ENCODE results near the gene RIN3.

RIN3 gene

DNA sequence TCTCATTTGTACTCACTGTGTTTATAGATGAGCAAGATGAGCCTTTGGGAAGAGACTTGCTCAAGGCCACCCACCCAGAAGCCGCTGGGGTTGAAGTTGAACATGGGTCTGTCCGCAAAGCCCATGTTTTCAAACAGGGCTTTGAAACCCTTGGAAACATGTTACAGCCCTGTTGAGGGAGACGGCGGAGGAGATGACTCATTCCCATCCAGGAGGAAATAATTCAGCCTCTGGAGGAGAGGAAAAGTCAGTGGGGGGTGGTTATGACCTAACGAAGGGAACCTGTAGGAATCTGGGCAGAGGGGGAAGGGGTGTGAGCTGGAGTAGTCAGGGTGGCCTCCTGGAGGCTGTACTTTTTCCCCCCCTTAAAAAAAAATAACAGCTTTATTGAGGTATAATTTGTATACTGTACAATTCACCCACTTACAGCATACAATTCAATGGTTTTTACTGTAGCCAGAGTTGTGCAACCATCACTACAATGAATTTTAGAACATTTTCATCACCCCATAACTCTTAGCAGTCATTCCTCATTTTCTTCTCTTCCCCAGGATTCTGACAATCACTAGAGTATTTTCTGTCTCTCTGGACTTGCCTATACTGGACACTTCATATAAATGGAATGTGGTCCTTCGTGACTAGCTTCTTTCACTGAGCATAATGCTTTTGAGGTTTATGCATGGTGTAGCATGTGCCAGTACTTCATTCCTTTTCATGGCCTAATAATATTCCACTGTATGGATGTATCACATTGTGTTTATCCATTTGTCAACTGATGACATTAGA is 1.9 kb upstream of the RIN3 start:
- no peak for FAIRE-seq

DNA sequence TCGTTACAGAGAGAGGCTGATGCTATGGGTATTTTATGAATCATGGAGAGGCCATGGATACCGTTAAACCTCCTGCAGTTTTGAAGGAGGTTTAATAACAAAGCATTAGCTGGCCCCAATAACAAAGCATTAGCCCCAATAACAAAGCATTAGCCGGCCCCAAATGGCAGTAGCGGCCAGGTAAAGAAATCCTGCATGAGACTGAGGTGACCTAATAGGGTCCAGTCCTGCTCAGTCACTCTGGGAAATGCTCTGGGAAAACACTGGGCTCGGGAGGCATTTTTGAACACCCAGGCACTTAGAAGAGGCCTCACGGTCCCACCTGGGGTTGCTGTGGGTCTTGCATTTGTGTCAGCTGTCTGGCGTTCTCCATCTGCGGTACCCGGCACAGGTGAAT is 776 bp upstream of the RIN3 start:
- no peak for FAIRE-seq

DNA sequence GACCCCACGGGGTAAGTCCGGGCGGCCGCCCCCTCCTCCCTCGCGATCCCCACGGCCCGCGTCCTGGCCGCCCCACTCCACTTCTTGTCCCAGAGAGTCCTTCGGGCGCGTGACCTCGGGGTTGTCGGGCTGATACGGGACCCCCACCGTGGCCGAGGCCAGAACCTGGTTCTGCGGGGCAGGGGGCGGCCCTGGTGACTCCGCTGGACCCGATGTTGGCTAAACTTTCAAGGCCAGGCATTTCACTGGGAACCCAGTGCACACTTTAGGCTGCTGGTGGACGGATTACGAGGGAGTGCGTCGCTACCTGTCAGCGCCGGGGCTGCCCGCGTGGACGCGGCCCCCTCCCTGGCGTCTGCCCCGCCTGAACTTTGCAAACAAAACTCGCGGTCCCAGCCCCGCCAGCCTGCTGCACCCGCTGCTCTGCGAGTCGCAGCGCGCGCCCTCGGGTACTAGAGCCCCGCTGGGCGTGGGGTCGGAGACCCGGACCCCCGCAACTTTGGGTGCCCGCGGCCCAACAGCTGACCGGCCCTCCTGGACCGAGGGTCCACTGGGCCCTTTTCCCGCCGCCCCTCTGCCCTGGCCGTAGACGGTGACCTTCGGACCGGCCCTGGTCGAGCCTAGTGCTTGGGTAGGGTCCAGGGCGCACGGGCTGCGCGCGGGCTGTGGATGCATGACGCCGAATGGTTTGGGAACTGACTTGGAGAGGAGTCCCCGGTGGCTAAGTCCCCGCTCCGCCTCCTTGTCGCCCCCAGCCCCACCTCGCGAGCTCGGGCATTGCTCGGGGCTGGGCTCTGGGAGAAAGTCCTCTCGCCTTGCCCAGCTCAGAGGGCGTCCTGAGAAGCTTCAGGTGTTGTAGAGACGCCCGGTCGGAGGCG is 624 bp downstream of the RIN3 start:
- no peak for FAIRE-seq

DNA sequence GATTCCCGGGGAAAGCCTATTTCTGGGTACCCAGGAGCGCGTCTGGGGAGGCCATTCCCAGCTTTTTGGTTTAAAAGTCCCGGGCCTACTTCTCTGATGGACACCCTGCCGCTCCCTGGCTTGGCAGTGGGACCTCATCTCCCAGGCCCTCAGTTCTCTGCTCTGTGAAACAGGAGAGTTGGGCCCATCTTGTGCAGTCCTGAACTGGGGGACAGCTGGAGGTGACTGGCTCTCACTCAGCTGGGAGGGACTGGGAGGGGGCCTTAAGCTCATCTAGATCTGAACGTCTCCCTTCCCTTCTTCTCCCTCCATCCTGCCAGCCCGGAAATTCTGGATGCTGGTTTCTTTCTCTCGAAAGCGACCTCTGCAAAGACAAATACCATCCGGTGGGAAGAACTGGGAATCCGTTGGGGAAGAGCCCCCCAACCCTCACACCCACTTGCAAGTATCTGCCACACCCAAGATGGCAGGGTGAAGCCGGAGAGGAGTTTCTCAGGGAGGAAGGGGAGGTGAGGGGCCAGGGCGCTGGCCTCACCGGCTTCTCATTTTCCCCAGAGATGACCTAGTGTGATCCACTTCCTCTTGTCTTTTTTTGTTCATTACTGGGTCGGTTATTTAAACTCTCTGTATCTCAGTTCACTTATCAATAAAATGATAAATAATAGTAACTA is 1.4 kb downstream of the RIN3 start:
- no peak for FAIRE-seq

DNA sequence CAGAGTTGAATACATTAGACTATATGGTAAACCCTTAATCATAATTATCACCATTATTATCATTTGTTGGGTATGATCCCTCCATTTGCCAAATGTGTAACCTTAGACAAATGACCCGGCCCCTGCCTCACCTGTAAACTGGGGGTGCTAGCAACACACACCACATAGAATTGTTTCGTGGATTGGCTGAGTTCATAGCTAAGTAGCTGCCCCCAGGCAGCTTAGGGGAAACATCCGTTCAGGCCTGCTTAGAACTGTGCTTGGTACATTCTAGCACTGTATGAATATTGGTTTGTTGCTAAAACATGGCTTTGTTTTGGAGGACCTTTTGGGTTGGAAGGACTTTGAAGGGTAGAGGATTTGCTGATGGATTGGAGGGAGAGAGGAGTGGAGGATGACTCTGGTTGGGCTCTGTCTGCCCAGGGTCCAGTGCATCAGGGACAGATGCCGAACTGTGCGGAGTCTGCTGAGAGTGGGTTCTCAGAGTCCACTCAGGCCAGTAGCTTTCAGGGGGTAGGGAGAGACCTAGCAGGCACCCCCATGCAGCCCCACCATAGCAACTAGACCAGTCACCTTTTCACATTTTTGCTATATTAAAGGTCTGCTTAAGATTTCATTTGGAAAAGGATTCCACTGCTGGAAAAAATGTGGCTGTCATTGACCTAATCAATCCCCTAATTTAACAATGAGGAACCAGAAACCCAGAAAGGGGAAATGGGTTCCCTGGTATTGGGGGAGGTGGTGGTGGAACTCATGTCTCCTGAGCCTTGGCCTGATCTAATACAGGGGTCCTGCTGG is 2.2 kb downstream of the RIN3 start:
- FAIRE-seq = no peak

DNA sequence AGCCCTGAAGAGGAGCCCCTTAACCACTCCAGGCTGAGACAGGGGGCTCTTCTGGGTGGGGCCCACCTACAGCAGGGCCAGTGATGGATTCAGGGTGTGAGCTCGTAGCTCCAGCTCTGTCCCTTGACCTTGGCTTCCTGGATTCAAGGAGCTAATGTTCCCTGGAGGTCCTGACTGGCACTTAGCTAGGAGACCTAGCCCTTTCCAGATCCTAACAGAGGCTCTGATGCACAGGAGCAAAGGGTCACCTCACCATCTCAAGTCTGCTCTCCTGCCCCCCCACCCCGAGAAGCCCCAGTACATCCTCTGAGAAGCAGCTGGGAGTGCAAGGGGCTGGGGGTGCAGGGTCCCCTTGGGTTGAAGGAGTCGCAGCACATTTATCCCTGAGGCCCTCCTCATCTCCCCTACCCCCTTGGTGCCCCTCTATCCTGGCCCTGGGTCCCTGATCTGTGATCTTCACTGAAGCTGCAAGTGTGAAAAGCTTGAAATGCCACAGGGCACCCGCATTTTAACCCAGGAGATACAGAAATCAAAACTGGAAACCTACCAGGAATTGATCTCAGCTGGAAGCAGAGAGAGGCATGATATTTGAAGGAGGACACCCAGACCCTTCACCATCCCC is 2.9 kb downstream of the RIN3 start:
- FAIRE-seq = no peak

GRCh38 chr14:92516966-92517506 is 3.5 kb downstream of the RIN3 start:
- no peak for FAIRE-seq

DNA sequence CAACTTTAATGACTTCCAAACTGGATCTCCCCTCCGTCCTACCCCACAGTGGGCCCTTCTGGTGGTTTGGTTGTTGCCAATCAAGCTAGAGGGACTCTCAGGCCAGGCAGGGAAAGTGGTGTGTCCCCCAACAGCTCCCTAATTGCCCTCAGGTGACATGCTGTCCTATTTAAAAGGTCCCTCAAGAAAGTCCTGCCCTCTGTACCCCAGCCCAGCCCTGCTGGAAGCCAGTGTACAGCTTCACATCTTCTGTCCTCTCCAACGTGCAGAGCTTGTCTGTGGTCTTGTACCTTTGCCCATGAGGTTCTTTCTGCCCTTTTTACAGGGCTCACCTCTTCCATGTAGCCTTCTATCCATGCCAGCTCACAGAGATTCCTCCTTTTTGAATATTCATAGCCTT is 4.2 kb downstream of the RIN3 start:
- FAIRE-seq = no peak

- no peak for FAIRE-seq
Measured at GRCh38 chr14:92519246-92520101, 5.9 kb downstream of the RIN3 start.

DNA sequence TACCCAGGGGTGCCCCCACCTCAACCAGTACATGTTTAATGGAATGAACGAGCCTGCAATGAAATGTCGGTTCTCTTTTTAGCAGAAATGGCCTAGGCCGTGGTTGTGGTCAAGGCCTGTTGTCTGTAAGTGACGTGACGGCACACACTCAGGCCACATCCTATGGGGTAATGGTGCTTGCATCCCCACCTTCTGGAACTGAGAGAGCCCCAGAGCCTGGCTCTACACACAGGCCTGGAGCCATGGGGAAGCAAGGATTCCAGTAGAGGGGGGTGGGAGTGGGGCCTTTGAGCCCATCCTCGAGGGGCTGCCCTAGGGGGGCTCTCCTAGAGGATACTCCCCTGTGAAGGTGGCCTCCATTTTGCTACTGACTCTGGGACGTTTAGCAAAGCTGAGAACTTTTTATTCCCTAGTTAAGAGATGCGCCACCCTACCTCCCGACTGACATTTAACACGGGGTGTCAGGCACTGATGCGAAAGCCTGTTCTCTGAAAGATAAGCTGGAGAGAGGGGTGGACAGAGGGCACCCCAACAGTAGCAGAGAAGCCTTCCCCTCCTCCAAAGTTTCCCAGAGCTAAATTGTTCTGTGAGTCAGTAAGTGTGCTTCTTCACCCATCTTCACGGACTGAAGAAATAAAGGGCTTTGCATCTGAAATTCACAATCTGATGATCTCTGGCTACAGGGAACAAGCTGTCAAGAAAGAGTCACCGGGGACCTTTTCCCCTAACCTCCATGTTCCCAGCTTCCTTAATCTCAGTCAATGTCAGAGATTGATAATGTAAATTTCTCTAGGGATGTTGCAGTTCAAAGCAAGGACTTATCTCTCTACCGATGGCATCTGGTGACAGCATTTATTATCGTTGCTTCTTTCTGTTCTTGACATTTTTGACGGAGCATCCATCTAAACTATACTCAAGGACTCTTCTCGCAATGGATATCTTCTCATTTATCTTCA is 6.8 kb downstream of the RIN3 start:
- no peak for FAIRE-seq

DNA sequence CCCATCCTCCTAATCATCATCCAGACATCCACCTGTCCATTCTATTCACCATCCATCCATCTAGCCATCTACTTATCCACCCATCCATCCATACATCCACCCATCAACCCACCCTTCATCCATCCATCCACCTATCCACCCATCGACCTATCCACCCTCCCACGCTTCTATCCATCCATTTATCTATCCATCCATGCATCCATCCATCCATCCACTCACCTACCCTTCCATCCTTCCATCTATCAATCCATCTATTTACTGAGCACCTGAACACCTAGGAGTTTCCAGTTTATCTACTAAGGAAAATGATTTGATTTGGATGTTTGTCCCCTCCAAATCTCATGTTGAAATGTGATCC is 7.5 kb downstream of the RIN3 start:
- no peak for FAIRE-seq

DNA sequence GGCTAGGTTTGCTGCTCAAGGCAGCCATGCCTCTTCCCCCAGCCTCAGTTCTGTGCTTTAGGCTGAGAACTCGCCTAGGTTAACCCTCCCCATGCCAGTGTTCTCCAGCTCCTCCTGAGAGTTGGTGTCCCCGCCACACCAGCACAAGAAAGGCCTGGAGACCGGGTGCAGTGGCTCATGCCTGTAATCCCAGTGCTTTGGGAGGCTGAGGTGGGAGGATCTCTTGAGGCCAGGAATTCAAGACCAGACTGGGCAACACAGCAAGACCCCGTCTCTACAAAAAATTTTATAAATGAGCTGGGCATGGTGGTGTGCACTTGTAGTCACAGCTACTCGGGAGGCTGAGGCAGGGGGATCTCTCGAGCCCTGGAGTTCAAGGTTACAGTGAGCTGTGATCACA is 10.2 kb downstream of the RIN3 start:
- no peak for FAIRE-seq

- FAIRE-seq = no peak
Measured at GRCh38 chr14:92524602-92525185, 11.1 kb downstream of the RIN3 start.

DNA sequence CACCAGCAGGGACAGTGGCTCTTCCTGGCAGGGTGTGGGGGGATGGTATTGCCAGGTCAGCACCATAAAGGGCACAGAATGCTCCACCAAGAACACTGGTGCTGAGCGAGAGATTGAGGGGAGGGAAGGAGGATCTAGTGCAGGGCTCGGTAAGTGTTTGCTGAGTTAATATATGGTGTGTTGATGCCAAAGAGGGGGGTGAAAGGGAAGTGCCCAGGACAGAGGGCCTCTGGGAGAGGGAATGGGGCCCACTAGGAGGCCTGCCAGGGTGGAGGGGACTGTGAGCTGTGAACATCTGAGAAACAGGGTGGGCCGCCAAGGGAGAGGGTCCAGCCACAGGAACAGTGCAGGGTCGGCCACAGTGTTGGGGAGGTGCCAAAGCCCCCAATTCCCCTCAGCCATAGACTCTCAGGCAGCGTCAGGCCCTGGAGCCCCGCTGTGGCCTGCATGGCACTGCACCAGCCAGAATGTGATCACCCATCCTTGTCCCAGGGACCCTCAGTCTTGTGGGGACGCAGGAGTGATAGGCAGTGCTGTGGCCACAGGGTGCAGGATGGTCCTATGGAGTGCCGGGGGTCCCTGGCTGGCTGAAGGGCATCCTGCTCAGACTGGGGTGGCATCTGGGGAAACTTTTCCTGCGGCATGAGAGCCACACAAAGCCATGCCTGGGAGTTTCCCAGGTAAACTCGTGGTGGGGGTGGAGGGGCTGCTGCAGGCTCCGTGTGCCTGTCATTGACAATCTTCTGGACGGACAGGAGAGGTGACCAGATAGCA is 11.9 kb downstream of the RIN3 start:
- no peak for FAIRE-seq

DNA sequence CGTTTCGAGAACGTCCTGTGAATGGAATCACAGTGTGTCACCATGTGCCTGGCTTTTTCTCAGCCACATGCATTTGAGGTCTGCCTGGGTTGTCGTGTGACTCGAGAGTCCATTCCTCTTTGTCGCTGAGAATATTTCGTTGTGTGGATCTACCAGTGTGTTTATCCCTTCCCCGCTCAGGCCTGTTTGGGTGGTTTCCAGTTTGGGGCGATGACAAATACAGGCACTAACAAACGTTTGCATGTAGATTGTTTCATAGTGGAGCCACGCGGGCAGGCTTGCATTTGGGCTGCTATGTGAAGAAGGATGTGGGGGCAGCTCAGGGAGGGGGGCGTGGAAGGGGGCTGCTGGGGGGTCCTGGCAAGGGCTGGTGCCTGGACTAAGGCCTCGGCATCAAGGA is 14.1 kb downstream of the RIN3 start:
- no peak for FAIRE-seq

DNA sequence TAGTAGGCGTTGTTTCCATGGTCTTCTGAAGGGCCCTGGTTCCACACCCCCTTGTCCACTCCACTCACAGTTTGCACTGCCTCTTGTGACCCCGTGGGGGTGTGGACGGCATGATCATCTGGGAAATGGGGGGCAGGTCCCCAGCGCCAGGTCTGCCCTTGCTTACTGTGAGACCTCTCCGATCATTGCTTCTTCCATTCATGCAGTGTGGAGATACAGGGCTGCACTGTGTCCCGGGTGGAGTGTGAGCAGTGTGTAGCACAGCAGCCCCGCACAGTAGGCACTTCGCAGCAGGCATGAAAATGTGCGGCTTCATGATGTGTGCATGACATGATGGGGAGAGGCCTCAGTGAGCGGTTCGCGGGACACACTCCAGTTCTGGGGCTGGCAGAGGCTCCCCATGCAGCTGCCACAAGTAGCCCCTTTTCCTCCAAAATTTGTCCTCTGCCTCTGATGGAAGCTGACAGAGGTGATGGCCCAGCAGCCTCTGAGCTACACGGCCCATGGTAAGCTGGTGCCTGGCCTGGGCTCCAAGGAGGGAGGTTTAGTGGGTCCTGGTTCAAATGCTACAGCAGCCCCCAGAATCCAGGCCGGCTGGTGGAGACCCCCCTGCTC is 15.0 kb downstream of the RIN3 start:
- FAIRE-seq = no peak

GRCh38 chr14:92529903-92530302 is 16.3 kb downstream of the RIN3 start:
- FAIRE-seq = no peak
